Measurements from ENCODE around the gene PAFAH1B1.
A peak's percentile ranks its signal among the peaks of the same experiment; 100 is the strongest.

PAFAH1B1 gene

DNA sequence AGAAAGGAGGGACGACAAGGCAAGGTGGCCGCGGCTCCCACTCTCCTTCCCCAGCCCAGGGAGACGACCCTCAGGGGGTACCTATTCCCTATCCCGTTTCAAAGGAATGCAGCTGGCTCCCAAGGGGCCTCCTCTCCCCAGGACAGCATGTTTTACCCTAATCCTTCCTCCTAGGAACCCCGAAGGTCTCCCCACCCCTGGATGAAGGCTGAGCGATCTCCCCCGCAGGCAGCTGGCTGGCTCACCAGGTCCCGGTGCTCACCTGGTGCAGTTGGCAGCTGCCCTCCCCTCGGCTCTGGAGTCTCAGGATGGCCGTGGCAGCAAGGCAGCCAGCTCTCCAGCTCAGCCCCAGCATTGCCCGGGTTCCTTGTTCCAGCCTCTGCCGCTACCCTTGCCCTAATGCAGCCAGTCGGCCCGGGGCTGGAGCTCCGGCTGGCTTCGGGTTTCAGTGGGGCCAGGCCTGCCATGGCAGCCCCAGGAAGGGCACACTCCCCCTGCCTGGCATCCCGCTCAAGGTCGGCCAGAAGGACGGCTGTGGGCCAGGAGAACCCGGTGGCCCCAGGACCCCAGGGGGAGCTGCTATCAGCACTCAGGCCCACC lies 113.6 kb downstream of the PAFAH1B1 start:
- TF ChIP-seq, protein P1, sequence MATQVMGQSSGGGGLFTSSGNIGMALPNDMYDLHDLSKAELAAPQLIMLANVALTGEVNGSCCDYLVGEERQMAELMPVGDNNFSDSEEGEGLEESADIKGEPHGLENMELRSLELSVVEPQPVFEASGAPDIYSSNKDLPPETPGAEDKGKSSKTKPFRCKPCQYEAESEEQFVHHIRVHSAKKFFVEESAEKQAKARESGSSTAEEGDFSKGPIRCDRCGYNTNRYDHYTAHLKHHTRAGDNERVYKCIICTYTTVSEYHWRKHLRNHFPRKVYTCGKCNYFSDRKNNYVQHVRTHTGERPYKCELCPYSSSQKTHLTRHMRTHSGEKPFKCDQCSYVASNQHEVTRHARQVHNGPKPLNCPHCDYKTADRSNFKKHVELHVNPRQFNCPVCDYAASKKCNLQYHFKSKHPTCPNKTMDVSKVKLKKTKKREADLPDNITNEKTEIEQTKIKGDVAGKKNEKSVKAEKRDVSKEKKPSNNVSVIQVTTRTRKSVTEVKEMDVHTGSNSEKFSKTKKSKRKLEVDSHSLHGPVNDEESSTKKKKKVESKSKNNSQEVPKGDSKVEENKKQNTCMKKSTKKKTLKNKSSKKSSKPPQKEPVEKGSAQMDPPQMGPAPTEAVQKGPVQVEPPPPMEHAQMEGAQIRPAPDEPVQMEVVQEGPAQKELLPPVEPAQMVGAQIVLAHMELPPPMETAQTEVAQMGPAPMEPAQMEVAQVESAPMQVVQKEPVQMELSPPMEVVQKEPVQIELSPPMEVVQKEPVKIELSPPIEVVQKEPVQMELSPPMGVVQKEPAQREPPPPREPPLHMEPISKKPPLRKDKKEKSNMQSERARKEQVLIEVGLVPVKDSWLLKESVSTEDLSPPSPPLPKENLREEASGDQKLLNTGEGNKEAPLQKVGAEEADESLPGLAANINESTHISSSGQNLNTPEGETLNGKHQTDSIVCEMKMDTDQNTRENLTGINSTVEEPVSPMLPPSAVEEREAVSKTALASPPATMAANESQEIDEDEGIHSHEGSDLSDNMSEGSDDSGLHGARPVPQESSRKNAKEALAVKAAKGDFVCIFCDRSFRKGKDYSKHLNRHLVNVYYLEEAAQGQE (IDR thresholded peaks at IDR 0.05; ENCODE audit: low read depth) = no peak
- TF ChIP-seq EGR1 (IDR thresholded peaks at IDR 0.05) (no peak), RAD21 (IDR thresholded peaks at IDR 0.05; ENCODE audit: low read depth) (no peak), TCF12 (IDR thresholded peaks at IDR 0.05; ENCODE audit: low read depth) (no peak), NFIC (IDR thresholded peaks at IDR 0.05) (no peak), TAF1 (IDR thresholded peaks at IDR 0.05; ENCODE audit: low read depth) (no peak), ZBTB7A (IDR thresholded peaks at IDR 0.05; ENCODE audit: low read depth) (no peak), FOXM1 (IDR thresholded peaks at IDR 0.05; ENCODE audit: borderline replicate concordance, low read depth) (no peak), YY1 (IDR thresholded peaks at IDR 0.05; ENCODE audit: low read depth) (no peak), TEAD4 (IDR thresholded peaks at IDR 0.05) (no peak), CREB1 (IDR thresholded peaks at IDR 0.05; ENCODE audit: low read depth) (no peak), EP300 (IDR thresholded peaks at IDR 0.05; ENCODE audit: borderline replicate concordance) (no peak), CEBPB (IDR thresholded peaks at IDR 0.05) (no peak)
- TF ChIP-seq, protein P2, sequence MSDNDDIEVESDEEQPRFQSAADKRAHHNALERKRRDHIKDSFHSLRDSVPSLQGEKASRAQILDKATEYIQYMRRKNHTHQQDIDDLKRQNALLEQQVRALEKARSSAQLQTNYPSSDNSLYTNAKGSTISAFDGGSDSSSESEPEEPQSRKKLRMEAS (IDR thresholded peaks at IDR 0.05) = no peak
- TF ChIP-seq, protein P3, sequence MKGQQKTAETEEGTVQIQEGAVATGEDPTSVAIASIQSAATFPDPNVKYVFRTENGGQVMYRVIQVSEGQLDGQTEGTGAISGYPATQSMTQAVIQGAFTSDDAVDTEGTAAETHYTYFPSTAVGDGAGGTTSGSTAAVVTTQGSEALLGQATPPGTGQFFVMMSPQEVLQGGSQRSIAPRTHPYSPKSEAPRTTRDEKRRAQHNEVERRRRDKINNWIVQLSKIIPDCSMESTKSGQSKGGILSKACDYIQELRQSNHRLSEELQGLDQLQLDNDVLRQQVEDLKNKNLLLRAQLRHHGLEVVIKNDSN (IDR thresholded peaks at IDR 0.05) = no peak

DNA sequence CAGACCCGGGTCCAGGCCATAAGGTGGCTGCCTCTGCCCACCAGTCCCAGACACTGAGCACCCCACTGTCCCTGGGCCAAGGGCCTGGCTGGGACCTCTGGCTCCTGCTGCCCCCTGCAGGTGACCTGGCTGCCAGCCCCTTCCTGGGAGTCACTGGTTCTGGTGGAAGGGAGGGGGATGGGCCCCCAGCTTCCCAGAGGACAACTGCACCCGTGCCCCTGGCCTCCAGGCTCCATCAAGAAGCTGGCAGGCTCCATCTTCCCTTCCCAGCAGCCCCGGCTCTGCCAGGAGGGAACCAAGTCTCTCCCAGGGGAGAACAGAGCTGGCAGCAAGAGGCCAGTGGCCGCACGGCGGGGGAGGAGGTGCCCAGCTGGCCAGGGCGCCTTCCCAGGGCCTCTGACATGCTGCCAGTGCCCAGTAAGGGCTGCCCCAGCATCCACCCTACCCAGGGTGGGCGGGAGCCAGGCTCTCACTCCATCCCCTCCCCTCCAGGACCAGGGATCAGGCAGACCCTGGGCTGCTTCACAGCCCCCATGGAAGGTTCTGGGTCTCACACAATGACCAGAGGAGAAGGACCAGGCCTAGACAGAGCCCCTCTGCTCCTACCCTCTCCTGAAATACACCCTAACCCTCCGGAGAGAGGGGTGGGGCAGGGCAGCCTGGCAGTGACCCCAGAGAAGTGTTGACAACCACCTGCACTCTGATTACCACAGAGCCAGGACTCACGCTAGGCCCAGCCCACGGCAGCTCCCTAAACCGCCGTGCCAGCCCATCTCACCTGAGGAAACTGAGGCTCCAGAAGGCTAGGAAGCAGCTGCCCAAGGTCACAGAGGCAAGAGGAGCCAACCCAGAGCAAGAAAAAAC lies 114.5 kb downstream of the PAFAH1B1 start:
- TF ChIP-seq RAD21 (IDR thresholded peaks at IDR 0.05; ENCODE audit: low read depth) = peak; percentile 43; the same call in 1 of the 2 replicates
- TF ChIP-seq, protein P3 (IDR thresholded peaks at IDR 0.05) = no peak

DNA sequence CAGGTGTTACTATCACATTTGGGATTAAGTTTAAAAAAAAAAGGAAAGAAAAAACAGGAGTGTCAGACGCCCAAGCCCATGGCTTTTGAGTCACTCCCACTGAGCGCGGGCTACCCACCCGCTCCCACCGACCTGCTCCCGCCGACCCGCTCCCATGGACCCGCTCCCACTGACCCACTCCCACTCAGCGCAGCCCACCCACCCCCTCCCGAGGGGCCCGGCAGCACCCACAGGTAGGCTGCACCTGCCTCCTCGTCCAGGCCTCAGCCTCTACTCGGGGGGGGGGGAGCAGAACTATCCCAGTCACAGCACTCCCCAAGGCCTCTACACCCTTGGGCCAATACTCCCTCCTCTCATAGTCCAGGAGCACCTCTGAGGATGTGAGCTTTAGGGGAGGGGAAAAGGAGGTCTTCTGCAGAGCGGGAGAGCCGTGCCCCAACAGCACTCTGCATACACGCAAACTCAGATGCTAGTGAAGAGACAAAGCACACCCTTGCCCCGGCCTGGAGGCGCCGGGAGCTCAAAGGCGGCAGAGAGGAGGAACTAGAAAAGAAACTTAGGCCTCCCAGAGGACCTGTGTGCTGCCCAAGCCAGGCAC lies 115.2 kb downstream of the PAFAH1B1 start:
- TF ChIP-seq FOXM1 (IDR thresholded peaks at IDR 0.05; ENCODE audit: borderline replicate concordance, low read depth) (no peak), TAF1 (IDR thresholded peaks at IDR 0.05; ENCODE audit: low read depth) (no peak), ZBTB7A (IDR thresholded peaks at IDR 0.05; ENCODE audit: low read depth) (no peak), EP300 (IDR thresholded peaks at IDR 0.05; ENCODE audit: borderline replicate concordance) (no peak), NFIC (IDR thresholded peaks at IDR 0.05) (no peak), EGR1 (IDR thresholded peaks at IDR 0.05) (no peak), TCF12 (IDR thresholded peaks at IDR 0.05; ENCODE audit: low read depth) (no peak), CEBPB (IDR thresholded peaks at IDR 0.05) (no peak), CREB1 (IDR thresholded peaks at IDR 0.05; ENCODE audit: low read depth) (no peak), YY1 (IDR thresholded peaks at IDR 0.05; ENCODE audit: low read depth) (no peak), TEAD4 (IDR thresholded peaks at IDR 0.05) (no peak)
- TF ChIP-seq, protein P2 (IDR thresholded peaks at IDR 0.05) = no peak
- TF ChIP-seq, protein P3 (IDR thresholded peaks at IDR 0.05) = no peak

DNA sequence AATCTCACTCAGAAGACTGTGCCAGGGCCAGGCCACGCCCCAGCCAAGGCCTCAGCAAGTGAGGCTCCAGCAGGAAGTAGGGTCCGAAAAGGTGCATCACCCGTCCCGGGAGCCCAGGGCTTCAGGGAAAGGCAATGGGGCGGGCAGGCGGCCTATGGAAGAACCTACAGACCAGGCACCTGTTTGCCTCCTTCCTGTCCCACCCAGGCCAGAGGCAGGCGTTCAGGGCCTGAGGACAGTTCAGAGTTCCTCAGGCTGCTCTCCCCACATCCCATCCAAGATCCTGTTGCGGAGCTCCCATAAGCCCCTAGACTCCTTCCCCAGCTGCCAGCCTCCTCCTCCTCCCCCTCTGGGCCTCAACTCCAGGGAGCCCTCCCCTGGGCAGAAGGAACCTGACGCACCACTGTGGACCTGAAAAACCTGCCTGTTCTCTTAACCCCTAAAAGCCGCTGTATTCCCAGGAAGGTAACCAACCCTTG lies 115.8 kb downstream of the PAFAH1B1 start:
- TF ChIP-seq, protein P2 (IDR thresholded peaks at IDR 0.05) = no peak
- TF ChIP-seq FOXM1 (IDR thresholded peaks at IDR 0.05; ENCODE audit: borderline replicate concordance, low read depth) (no peak), TCF12 (IDR thresholded peaks at IDR 0.05; ENCODE audit: low read depth) (no peak), EGR1 (IDR thresholded peaks at IDR 0.05) (no peak)

DNA sequence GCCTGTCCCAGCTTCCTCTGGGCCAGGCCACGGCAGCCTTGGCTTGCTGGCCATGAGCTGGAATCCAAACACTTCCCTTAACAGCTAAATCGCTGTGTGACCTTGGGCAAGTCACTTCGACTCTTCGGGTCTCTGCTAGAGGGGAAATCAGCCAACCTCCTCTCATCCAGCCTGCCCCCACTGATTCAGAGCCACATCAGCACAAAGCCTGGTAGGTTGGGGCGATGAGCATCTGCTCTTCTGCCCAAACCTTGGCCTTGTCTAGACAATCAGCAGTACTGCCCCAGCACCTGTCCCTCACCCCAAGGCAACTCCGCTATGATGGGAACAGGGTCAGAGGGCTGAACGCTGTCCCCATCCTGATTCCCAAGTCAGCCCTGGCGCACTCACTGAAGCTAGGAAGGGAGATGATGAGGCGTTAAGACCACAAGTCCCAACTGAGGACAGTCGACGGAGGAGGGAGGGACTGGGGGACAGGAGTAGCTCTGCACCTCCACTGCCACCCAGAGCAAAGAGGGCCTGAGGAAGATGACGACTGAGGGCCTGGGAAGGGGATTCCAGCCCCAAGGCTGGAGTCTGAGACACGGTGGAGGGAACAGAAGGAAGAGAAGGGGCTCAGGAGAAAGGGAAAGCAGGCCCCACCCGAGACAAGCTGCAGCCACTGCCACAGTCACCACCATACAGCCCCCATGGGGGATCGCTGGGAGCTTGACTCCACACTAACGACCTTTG lies 116.8 kb downstream of the PAFAH1B1 start:
- TF ChIP-seq TCF12 (IDR thresholded peaks at IDR 0.05; ENCODE audit: low read depth) (no peak), TEAD4 (IDR thresholded peaks at IDR 0.05) (no peak), NFIC (IDR thresholded peaks at IDR 0.05) (no peak), TAF1 (IDR thresholded peaks at IDR 0.05; ENCODE audit: low read depth) (no peak)

Measured in Ishikawa (cell line).